PC-9 (cell line): ENCODE results near the gene HPS3.

Experiments
- EZH2 ChIP-seq: fragments of 200-600 bp; sonication (generic); IDR thresholded peaks from 2 replicates; pipeline ENCODE4 v1.8.0; 2017; ENCODE audit warnings: antibody characterized with exemption, low read depth
- TF ChIP-seq, protein P1 (sequence below): fragments of 200-600 bp; sonication (generic); conservative IDR thresholded peaks from 2 replicates; pipeline ENCODE4 v1.6.1; 2017; ENCODE audit warnings: mixed run types, antibody characterized with exemption, mild to moderate bottlenecking, moderate library complexity

- TF ChIP-seq, protein P1, sequence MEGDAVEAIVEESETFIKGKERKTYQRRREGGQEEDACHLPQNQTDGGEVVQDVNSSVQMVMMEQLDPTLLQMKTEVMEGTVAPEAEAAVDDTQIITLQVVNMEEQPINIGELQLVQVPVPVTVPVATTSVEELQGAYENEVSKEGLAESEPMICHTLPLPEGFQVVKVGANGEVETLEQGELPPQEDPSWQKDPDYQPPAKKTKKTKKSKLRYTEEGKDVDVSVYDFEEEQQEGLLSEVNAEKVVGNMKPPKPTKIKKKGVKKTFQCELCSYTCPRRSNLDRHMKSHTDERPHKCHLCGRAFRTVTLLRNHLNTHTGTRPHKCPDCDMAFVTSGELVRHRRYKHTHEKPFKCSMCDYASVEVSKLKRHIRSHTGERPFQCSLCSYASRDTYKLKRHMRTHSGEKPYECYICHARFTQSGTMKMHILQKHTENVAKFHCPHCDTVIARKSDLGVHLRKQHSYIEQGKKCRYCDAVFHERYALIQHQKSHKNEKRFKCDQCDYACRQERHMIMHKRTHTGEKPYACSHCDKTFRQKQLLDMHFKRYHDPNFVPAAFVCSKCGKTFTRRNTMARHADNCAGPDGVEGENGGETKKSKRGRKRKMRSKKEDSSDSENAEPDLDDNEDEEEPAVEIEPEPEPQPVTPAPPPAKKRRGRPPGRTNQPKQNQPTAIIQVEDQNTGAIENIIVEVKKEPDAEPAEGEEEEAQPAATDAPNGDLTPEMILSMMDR: no peak
- TF ChIP-seq EZH2: no peak
Measured at GRCh38 chr3:149160754-149161300, 31.4 kb downstream of the HPS3 start.
